Measurements from ENCODE around the gene PSMA5.
"Not testable (repeated sequence)": the region's sequence is repeated elsewhere in the genome, so short reads cannot be mapped to it uniquely, and the experiment has no call there.

PSMA5 gene

DNA sequence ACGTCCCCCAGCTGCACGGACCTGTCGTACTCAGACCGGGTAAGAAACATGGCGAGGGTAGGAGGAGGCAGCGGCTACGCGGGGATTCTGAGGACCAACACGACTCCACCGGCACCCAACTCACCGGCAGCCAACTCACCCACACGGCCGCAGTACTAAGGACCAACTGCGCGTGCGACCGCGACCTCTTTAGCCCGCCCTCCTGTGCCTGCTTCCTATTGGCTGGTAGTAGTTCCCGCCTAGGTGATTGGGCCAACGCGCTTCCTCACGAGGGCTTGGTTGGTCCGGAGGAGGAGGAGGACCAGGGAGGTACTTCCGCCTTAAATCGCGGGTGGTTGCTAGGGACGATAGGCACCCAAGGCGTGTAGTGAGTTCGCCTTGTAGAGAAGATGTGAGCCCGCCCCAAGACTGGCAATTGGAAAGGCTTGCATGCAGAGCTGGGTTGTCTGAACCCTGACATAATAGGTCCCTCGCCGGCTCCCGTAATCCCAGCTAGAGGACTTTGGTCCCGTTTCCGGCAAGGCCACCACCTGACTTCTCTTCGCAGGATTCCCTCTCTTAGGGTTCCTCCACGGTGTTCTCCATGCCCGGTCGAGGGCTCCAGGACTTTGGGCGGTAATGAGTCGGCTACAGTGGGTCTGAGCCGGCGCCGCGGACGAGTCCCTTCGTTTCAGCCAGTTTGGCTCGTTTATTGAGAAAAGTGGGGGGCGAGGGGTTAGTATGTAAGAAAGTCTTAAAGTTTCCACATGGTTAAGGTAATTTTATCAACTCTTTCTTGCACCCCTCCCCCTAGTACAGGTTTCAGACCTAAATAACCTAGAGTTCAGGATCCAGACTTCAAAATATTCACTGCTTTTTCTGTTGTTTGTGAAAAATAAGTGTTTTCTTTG is at the start of gene PSMA5:
PSMA5 (minus strand) TSS at position 168 of the 890 bp plus-strand sequence; CDS start at position 50, 118 bp downstream.
- peak; percentile 96 for DNase-seq

- DNase-seq, result no peak
Measured at GRCh38 chr1:109475261-109475660, 49.0 kb upstream of the PSMA5 start.

- DNase-seq, result no peak
Measured at GRCh38 chr1:109474697-109475096, 48.4 kb upstream of the PSMA5 start.

DNA sequence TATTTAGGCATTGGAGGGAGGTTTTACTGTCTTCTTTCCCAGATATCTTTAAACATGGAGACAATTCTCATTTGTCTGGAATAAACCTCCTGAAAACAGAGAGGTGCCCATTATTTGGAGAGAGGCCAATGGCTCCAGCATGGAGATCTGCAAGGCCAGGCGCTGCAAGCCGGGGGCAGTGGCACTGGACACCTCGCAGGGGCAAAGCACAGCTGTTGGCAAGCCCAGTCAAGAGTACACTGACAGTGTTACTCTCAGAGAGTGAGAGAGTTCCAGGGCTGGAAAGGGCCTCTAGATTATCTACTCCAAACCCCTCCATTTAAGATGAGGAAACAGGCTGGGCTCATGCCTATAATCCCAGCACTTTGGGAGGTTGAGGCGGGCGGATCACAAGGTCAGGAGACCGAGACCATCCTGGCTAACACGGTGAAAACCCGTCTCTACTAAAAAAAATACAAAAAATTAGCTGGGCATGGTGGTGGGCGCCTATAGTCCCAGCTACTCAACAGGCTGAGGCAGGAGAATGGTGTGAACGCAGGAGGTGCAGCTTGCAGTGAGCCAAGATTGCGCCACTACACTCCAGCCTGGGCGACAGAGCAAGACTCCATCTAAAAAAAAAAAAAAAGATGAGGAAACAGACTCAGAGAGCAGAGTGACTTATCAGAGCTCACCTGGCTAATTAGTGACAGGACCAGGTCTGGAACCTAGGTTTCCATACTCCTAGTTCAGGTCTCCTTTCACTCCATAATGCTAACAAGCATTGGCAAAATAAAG is 47.2 kb upstream of the PSMA5 start:
- DNase-seq, result not testable (repeated sequence)

GRCh38 chr1:109472779-109473178 is 46.5 kb upstream of the PSMA5 start:
- DNase-seq, result no peak

GRCh38 chr1:109470245-109470644 is 44.0 kb upstream of the PSMA5 start:
- no peak for DNase-seq

- no peak for DNase-seq
Measured at GRCh38 chr1:109468903-109469302, 42.7 kb upstream of the PSMA5 start.

DNA sequence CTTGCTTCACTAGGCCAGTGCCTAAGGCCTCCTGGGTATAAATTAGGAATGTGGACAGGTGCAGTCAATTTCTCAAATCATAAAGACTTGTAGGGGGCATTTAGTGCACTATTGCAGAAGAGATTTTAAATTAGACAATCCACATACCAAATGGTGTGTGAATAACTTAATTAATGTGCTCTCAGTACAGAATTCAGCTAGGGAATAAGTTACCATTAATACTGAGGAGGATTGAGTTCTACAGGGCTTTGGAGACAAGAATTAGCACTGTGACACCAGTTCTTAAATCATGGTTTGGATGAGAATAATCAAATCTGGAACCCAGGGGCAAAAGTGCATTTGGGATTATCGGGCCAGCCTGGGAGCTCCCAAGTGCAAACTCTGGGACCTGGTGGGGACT is 41.8 kb upstream of the PSMA5 start:
- no peak for DNase-seq

DNA sequence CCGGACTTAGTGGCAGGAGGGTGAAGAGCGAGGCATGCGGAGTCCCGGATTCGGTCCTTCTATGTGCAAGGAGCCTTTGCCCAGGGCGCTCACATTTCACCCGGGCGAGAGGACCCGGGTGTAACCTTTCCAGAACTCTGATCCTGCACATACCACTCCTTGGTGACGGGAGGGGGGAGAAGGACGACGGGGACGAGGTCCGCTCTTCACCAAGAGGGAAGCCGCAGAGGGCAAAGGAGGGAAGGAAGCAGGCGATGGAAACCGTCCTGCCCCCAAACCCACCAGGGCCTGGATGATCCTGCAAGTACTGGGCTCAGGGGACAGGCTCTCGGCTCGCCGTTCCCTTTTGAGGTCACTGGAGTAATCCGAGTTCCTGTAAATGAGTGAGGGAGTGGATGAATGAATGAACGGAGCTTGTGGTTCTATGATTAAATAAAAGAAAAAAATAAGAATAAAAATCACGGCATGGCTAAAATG is 41.1 kb upstream of the PSMA5 start:
- no peak for DNase-seq

DNA sequence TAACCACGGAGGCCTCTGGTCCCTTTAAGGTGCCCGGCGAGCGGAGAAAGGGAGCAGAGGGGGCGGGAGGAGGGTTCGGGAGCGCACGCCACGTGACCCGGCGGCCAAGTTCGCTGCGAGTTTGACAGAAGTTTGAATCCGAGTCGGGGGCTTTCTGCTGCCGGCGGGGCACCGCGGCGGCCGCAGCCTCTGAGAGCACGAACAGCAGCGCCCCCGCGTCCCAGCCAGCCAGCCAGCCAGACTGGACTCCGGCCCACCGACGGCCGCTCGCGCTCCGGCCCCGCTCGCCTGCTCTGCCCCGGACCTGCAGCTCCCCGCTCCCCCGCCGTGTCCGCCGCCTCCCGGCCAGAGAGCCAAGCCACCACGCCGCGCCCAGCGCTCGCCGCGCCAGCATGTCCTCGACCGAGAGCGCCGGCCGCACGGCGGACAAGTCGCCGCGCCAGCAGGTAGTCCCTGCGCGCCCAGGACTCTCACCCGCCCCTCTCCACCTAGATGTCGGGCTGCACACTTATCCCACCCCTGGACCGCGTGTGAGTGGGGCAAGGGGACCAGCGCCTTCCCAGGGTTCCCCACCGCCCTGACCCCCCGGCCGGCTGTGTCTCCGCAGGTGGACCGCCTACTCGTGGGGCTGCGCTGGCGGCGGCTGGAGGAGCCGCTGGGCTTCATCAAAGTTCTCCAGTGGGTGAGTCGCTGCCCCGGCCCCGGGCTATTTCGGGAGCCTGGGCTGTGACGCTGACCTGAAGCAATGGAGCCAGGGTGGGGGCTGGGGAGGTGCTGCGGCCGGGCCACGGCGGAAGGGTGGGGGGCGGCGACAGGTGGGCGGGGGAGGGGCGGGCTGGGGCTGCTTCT is 40.4 kb upstream of the PSMA5 start, which contains the start of gene SYPL2:
SYPL2 (plus strand) TSS at position 95 of the 849 bp plus-strand sequence; CDS start at position 393, 298 bp downstream.
- DNase-seq, result no peak

DNA sequence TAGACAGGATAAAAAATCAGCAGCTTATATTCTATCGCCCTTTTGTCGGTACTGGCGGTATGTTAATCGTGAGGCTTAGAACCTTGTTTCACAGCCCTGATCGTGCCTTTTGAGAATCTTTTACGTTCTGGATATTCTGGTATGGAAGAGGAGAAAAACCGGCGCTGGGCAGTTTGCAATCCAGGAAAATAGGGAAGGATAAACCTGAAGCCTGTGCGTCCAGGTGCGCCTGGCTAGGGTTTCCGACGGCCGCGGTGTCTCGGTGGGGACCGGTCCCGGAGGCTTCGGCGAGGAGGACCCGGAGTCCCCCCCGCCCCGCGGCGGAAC is 39.8 kb upstream of the PSMA5 start:
- no peak for DNase-seq

- DNase-seq, result no peak
Measured at GRCh38 chr1:109457819-109458218, 31.6 kb upstream of the PSMA5 start.

- no peak for DNase-seq
Measured at GRCh38 chr1:109454497-109455133, 28.4 kb upstream of the PSMA5 start.

GRCh38 chr1:109447524-109447923 is 21.3 kb upstream of the PSMA5 start:
- DNase-seq, result no peak

DNA sequence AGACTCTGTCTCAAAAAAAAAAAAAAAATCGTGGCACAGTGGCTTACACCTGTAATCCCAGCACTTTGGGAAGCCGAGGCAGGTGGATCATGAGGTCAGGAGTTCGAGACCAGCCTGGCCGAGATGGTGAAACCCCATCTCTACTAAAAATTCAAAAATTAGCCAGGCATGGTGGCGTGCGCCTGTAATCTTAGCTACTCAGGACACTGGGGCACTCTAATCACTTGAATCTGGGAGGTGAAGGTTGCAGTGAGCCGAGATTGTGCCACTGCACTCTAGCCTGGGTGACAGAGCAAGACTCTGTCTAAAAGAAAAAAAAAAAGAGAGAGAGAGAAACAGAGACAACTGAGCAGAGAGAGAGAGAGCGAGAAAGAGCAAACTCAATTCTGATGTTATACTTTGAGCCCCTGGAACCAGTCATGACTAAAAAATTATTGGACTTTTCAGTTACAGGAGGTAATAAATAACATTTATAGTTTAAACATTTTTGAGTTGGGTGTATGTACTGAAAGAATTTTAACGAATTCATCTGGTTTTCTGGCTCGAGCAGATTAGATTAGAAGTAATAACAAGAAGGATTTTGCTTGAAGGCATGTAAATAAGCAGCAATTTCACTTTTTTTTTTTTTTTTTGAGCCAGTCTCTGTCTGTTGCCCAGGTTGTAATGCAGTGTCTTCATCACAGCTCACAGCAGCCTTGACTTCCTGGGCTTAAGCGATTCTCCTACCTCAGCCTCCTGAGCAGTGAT is 19.9 kb upstream of the PSMA5 start:
- not testable (repeated sequence) for DNase-seq

DNA sequence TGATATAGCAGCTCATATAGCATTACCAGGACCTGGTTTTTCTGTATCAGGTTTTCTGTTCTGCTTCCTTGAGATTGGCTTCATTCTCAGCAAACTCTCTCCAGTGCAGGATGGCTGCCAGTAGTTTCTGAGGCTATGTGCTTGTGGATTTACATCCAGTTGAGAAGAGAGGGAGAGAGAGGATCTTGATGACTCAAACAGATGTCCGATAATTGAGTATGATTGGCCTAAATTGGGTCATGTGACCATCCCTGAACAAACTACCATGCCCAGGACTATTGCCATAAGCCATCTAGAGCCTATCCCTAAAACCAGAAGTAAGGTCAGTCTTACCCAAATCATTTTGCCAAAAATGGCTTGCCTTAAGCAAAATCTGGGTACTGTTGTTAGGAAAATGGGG is 18.1 kb upstream of the PSMA5 start:
- no peak for DNase-seq

DNA sequence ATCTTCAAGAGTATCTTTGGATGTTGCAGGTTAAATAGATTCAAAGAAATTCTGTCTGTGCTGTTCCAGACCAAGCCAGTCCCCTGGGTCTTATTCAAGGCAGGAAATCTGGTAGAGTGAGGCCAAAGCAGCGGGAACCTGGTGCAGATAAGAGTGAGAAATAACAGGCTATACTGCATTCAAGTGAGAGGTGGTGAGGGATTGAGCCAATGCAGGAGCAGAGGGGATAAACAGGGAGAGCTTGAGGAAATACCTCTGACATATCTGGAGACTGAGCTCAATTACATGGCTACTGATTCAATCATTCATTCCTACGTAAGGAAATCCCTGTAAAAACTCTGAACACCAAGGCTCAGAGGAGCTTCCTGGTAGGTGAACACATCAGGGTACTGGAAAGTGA is 17.2 kb upstream of the PSMA5 start:
- no peak for DNase-seq

- no peak for DNase-seq
Measured at GRCh38 chr1:109441069-109441468, 14.8 kb upstream of the PSMA5 start.

DNA sequence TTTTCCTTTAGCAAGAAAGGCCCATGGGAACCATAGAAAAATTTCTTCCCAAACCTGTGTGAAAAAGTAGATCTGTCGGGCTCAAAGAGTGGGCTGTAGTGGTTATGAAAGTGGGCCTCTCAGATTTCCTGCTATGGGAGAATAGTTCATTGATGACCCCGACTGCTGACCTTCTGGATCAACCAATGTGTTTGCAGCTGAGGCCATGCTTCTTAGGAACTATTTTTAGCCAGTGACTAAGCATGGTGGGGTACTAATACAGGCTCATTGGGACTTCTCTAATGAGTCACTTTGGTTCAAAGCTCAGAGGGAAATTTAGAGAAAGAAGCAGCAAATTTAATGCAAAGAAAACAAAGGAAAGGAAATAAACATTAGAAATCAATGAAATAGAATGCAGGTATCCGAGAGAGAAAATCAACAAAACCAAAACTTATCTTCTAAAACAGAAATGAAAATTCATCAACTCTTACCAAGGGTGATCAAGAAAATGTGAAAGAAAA is 12.6 kb upstream of the PSMA5 start:
- DNase-seq, result no peak

- no peak for DNase-seq
Measured at GRCh38 chr1:109434484-109434883, 8.2 kb upstream of the PSMA5 start.

DNA sequence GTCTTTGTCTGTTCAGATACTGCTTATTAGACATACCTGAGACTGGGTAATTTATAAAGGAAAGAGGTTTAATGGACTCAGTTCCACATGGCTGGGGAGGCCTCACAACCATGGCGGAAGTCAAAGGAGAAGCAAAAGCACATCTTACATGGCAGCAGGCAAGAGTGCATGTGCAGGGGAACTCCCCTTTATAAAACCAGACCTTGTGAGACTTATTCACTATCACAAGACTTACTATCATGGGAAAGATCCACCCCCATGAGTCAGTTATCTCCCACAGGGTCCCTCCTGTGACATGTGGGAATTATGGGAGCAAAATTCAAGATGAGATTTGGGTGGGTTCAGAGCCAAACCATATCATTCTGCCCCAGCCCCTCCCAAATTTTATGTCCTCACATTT is 7.1 kb upstream of the PSMA5 start:
- no peak for DNase-seq

DNA sequence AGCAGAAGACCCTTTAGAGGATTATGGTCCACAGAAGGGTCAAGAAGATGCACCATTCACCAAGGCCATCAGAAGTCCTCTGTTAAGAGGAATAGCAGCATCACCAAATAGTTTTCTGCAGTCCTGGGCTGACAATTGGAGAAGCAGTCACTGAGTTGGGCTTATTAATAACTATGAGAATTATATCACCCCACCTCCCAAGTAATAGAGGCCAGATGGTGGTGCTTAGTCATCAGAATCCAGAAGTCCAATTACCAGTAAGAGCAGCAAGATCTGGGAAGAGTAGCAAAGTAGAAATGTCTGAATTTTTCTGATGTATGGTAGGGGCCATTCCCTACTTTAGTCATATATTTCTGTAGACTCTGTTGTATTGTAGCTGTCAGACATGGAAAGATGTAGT is 6.1 kb upstream of the PSMA5 start:
- no peak for DNase-seq
